ENCODE measurements around the gene ARF5.

DNA sequence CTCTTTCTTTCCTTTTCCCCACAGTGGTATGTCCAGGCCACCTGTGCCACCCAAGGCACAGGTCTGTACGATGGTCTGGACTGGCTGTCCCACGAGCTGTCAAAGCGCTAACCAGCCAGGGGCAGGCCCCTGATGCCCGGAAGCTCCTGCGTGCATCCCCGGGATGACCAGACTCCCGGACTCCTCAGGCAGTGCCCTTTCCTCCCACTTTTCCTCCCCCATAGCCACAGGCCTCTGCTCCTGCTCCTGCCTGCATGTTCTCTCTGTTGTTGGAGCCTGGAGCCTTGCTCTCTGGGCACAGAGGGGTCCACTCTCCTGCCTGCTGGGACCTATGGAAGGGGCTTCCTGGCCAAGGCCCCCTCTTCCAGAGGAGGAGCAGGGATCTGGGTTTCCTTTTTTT lies 3.0 kb downstream of the ARF5 start:
- TF ChIP-seq CTCF (IDR thresholded peaks at IDR 0.05) (no peak), POLR2A (IDR thresholded peaks at IDR 0.05) (no peak)
